B cell (primary cell): Measurements from ENCODE around the gene ZPBP2. TPM values are rescaled to one million over a fixed set of nuclear protein-coding genes. Genes with fewer than 3 reads are reported as not detected.

ENCODE experiments used
- ATAC-seq: fragments of 200-7000 bp; cut with Tn5 transposase; one replicate; pipeline ENCODE4 v1.10.0; 2021; ENCODE audit warnings: low read depth, mild to moderate bottlenecking, moderate number of reproducible peaks, moderate library complexity
- CTCF ChIA-PET: fragments of 350-600 bp; sonication (Branson Sonifier 250); formaldehyde crosslinking; loops from one replicate; lab custom pipeline; 2021; ENCODE audit warnings: antibody characterized with exemption, inconsistent platforms; lab: Charles Lee
- POLR2A ChIA-PET: fragments of 350-600 bp; sonication (Branson Sonifier 250); formaldehyde crosslinking; loops from one replicate; lab custom pipeline; 2021; ENCODE audit warnings: antibody characterized with exemption; lab: Charles Lee
- DNase-seq: peaks from one replicate; pipeline ENCODE4 v3.0.0; 2013
- H2AFZ ChIP-seq: 2 replicates; pipeline ENCODE4 v1.6.1; 2012; ENCODE audit warnings: mild to moderate bottlenecking, low read depth, low read length; ENCODE audit not compliant: insufficient read depth, poor library complexity, severe bottlenecking
- H3K27ac ChIP-seq, 2 donors: 1 replicate in 1 of 2; 2 replicates in 1 of 2; pipeline ENCODE4 v1.5.1; 2012 to 2013; ENCODE audit warnings: low read length in 2 of 2, mild to moderate bottlenecking in 2 of 2, moderate library complexity in 1 of 2
- H3K27me3 ChIP-seq, 4 experiments: fragments of 200-600 bp in 1 of 4; sonication (generic) in 1 of 4; replicated peaks in 1 of 4; 1 replicate in 2 of 4; 2 replicates in 2 of 4; pipeline versions ENCODE4 v1.6.1 to v1.7.0; 2013 to 2016; ENCODE audit warnings: low read length in 3 of 4, mild to moderate bottlenecking in 2 of 4, mixed read lengths in 1 of 4, moderate library complexity in 1 of 4; ENCODE audit not compliant: insufficient read depth in 4 of 4, control insufficient read depth in 3 of 4; ENCODE audit errors: control extremely low read depth in 1 of 4
- H3K36me3 ChIP-seq, 2 experiments: replicated peaks in 1 of 2; 1 replicate in 1 of 2; 2 replicates in 1 of 2; pipeline versions ENCODE4 v1.6.1 to v1.7.1; 2013; ENCODE audit warnings: low read length in 1 of 2; ENCODE audit not compliant: insufficient read depth in 2 of 2, control insufficient read depth in 1 of 2; ENCODE audit errors: control extremely low read depth in 1 of 2, extremely low read depth in 1 of 2
- H3K4me1 ChIP-seq, 2 donors: fragments of 200-600 bp in 1 of 2; sonication (generic) in 1 of 2; 1 replicate in 1 of 2; 2 replicates in 1 of 2; pipeline versions ENCODE4 v1.5.1 to v1.6.1; 2013 to 2017; ENCODE audit warnings: low read length in 2 of 2; ENCODE audit not compliant: control insufficient read depth in 2 of 2, insufficient read depth in 2 of 2
- H3K4me2 ChIP-seq: replicated peaks from 2 replicates; pipeline ENCODE3; 2012; ENCODE audit warnings: mild to moderate bottlenecking, low read depth, low read length; ENCODE audit not compliant: poor library complexity, severe bottlenecking
- H3K4me3 ChIP-seq, 5 experiments: fragments of 200-600 bp in 1 of 5; sonication (generic) in 1 of 5; 1 replicate in 3 of 5; 2 replicates in 2 of 5; pipeline versions ENCODE4 v1.5.1 to v1.7.0; 2011 to 2016; ENCODE audit warnings: low read length in 4 of 5, mild to moderate bottlenecking in 4 of 5, low read depth in 2 of 5, control low read depth in 1 of 5, moderate library complexity in 1 of 5; ENCODE audit not compliant: insufficient read depth in 1 of 5; ENCODE audit errors: control extremely low read depth in 1 of 5, extremely low read depth in 1 of 5
- H3K79me2 ChIP-seq: fragments of 200-600 bp; sonication (generic); one replicate; pipeline ENCODE4 v1.6.0; 2016; ENCODE audit warnings: low read length; ENCODE audit not compliant: control insufficient read depth, insufficient read depth
- H3K9ac ChIP-seq: fragments of 200-600 bp; sonication (generic); 2 replicates; pipeline ENCODE4 v1.6.1; 2017; ENCODE audit warnings: mild to moderate bottlenecking, low read length, moderate library complexity
- H3K9me3 ChIP-seq, 3 donors: one replicate each; pipeline versions ENCODE4 v1.6.1 to v1.7.1; 2013; ENCODE audit warnings: low read length in 2 of 3; ENCODE audit not compliant: control insufficient read depth in 2 of 3, insufficient read depth in 1 of 3; ENCODE audit errors: control extremely low read depth in 1 of 3
- H4K20me1 ChIP-seq: 2 replicates; pipeline ENCODE4 v1.6.0; 2012; ENCODE audit warnings: mild to moderate bottlenecking, low read length; ENCODE audit not compliant: insufficient read depth, control insufficient read depth, poor library complexity, severe bottlenecking
- H3K27ac Mint-ChIP-seq: one replicate; pipeline ENCODE4 v1.8.0; 2021; ENCODE audit warnings: mixed read lengths
- H3K27me3 Mint-ChIP-seq: one replicate; pipeline ENCODE4 v1.8.0; 2021; ENCODE audit warnings: mixed read lengths
- H3K4me1 Mint-ChIP-seq: one replicate; pipeline ENCODE4 v1.8.0; 2021; ENCODE audit warnings: mixed read lengths
- H3K4me3 Mint-ChIP-seq: one replicate; pipeline ENCODE4 v1.8.0; 2021; ENCODE audit warnings: mixed read lengths
- H3K9me3 Mint-ChIP-seq: one replicate; pipeline ENCODE4 v1.8.0; 2022; ENCODE audit warnings: mixed read lengths; ENCODE audit not compliant: insufficient read depth
- CTCF ChIP-seq: fragments of 200-600 bp; IDR thresholded peaks from one replicate; pipeline ENCODE4 v1.8.0; 2022; ENCODE audit warnings: antibody characterized with exemption, mild to moderate bottlenecking
- EZH2 ChIP-seq: IDR thresholded peaks from 2 replicates; pipeline ENCODE4 v1.6.1; 2012; ENCODE audit warnings: borderline replicate concordance, low read depth, mild to moderate bottlenecking, moderate library complexity, low read length; ENCODE audit not compliant: insufficient read depth, poor library complexity, severe bottlenecking
- WGBS: methylation state at CpG from one replicate; pipeline ENCODE4 v1.1.5; 2013; ENCODE audit warnings: missing lambda C conversion rate; ENCODE audit not compliant: insufficient coverage; 5-methylcytosine and 5-hydroxymethylcytosine counted together
- intact Hi-C: fragments of 100-400 bp; cut with micrococcal nuclease; formaldehyde crosslinking; loops from one replicate; pipeline ENCODE4 v1.10.0; 2022
- polyA plus RNA-seq: library from polyadenylated mRNA; depleted of rRNA; stranded (reverse); fragments of >200 nt; gene quantifications from 2 replicates; pipeline ENCODE4 v1.2.3, GENCODE V29; 2012
- total RNA-seq, 2 donors: library from RNA; stranded (reverse); fragments of 120-200 nt in 1 of 2; gene quantifications; 1 replicate in 1 of 2; 2 replicates in 1 of 2; pipeline versions ENCODE4 v1.2.3 to v1.2.4, GENCODE V29; 2013 to 2022

The ZPBP2 gene
- total and polyA plus RNA-seq, 2 donors (not counting 1 experiment from before 2014, with no cell fraction given), result 1.6 to 1.7 TPM

DNA sequence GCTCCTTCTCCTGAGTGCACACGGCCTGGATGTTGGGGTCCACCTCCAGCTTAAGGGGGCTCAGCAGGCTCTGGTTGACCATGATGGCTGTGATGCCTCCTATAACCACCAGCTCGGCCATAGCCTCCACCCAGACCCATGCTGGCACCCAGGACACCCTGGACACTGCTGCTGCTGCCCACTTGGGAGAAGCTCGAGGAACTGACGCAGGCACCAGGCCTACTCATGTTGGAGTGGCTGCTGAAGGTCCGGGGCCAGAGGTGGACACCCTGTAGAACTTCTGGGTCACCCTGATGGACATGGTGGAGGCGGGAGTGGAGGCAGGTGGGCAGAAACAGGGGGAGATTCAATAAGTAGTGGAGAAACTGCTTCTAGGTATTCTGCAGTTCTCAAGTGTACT, 31.9 kb upstream of the ZPBP2 start:
- no peak overlapping the region for H3K4me3 Mint-ChIP-seq
- peak overlapping the region; percentile 48 for H3K27ac Mint-ChIP-seq
- no peak for DNase-seq
- 95% methylated on average over 6 of the region's 6 CpGs for WGBS
- H3K79me2 ChIP-seq, result peaks cover 98% of the 10 kb centered on the region
- intact Hi-C loops, result no loop called here
- peaks cover 8 to 22% of the 10 kb centered on the region in 2 donors for H3K4me1 ChIP-seq
- TF ChIP-seq CTCF, result no peak
- H3K4me2 ChIP-seq, result no peak overlapping the region
- peak overlapping the region in 1 of 2 donors; percentile 31 for H3K27ac ChIP-seq
- ChIA-PET POLR2A (no interaction called here), CTCF (interaction anchor here (1.1 kb wide), 1 partner anchor 12 kb away, joined by 5 read pairs; no protein-coding TSS in a partner anchor)
- H3K9ac ChIP-seq, result no peak overlapping the region
- no peaks in the 10 kb centered on the region for H3K27me3 ChIP-seq
- peaks cover 72% of the 10 kb centered on the region for H4K20me1 ChIP-seq
- no peak for ATAC-seq
- H3K27me3 Mint-ChIP-seq, result no peaks in the 10 kb centered on the region
- no peak overlapping the region for H3K4me3 ChIP-seq
- no peak overlapping the region for H2AFZ ChIP-seq
- H3K9me3 Mint-ChIP-seq, result peaks cover 12% of the 10 kb centered on the region
- peaks cover 49% of the 10 kb centered on the region for H3K4me1 Mint-ChIP-seq
- H3K9me3 ChIP-seq, result peaks cover 3 to 26% (median 6%) of the 10 kb centered on the region in 3 donors
- H3K36me3 ChIP-seq, result peaks cover 6 to 76% of the 10 kb centered on the region in 2 experiments

DNA sequence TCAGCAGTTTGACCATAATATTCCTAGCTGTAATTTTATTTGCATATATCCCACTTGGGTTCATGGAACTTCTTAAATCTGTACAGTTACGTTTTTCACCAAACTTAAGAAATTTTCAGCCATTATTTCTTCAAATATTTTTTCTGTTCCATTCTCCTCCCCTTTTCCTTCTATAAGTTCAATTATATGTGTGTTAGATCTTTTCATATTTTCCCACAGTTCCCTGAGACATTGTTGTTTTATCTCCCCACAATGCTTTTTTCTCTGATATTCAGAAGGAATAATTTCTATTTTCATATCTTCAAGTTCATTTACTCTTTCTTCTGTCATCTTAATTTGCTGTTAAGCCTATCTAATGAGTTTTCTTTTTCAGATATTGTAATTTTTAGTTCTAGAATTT, 29.9 kb upstream of the ZPBP2 start:
- Mint-ChIP-seq H3K27me3 (no peaks in the 10 kb centered on the region), H3K9me3 (peaks cover 12% of the 10 kb centered on the region), H3K4me1 (peaks cover 51% of the 10 kb centered on the region), H3K27ac (peak overlapping the region; percentile 46), H3K4me3 (no peak overlapping the region)
- Histone ChIP-seq H3K9ac (no peak overlapping the region), H3K79me2 (peaks cover 100% of the 10 kb centered on the region), H3K4me2 (no peak overlapping the region), H3K4me1 (peaks cover 20 to 35% of the 10 kb centered on the region in 2 donors), H3K4me3 (no peak overlapping the region), H3K9me3 (peaks cover 3 to 26% (median 6%) of the 10 kb centered on the region in 3 donors), H3K27me3 (no peaks in the 10 kb centered on the region), H3K27ac (peak overlapping the region in 1 of 2 donors; percentile 35), H2AFZ (no peak overlapping the region), H4K20me1 (peaks cover 85% of the 10 kb centered on the region), H3K36me3 (peaks cover 6 to 68% of the 10 kb centered on the region in 2 experiments)
- no CpG with 5 or more reads among the region's 1 CpG for WGBS
- ChIA-PET POLR2A (no interaction called here), CTCF (interaction anchor here (0.6 to 1.2 kb wide), 3 partner anchors 14 to 216 kb away, joined by 3 to 4 read pairs (median 4); no protein-coding TSS in a partner anchor)
- DNase-seq, result no peak
- ATAC-seq, result no peak
- TF ChIP-seq EZH2 (no peak), CTCF (no peak)
- intact Hi-C loops, result no loop called here
